Thyroid gland (tissue), 4 donors: ENCODE data around the gene CASP14. TPM values are rescaled to one million over a fixed set of nuclear protein-coding genes. Genes with fewer than 3 reads are reported as not detected.
"Not testable (repeated sequence)": the region's sequence is repeated elsewhere in the genome, so short reads cannot be mapped to it uniquely, and the experiment has no call there.

Experiments
- DNase-seq, 2 donors: peaks; one replicate each; pipeline ENCODE4 v3.0.0-alpha.2; 2019
- H3K27ac ChIP-seq, 3 donors: fragments of 200-600 bp; sonication (generic); 1 replicate in 2 of 3; 2 replicates in 1 of 3; pipeline ENCODE4 v1.5.1; 2016 to 2019; ENCODE audit warnings: mild to moderate bottlenecking in 1 of 3, moderate library complexity in 1 of 3
- H3K27me3 ChIP-seq: fragments of 200-600 bp; sonication (generic); one replicate; pipeline ENCODE4 v1.5.1; 2019
- H3K36me3 ChIP-seq, 2 donors: fragments of 200-600 bp; sonication (generic); one replicate each; pipeline ENCODE4 v1.5.1; 2016 to 2019
- H3K4me1 ChIP-seq, 2 donors: fragments of 200-600 bp; sonication (generic); one replicate each; pipeline ENCODE4 v1.5.1; 2017 to 2019
- H3K4me3 ChIP-seq, 3 donors: fragments of 200-600 bp; sonication (generic); replicated peaks in 1 of 3; 1 replicate in 2 of 3; 2 replicates in 1 of 3; pipeline ENCODE4 v1.5.1; 2016; ENCODE audit warnings: mild to moderate bottlenecking in 1 of 3
- H3K9me3 ChIP-seq: fragments of 200-600 bp; sonication (generic); one replicate; pipeline ENCODE4 v1.5.1; 2017
- CTCF ChIP-seq, 6 experiments: fragments of 200-600 bp in 3 of 6; fragments of 450-650 bp in 3 of 6; sonication (generic) in 3 of 6; IDR thresholded peaks; one replicate each; pipeline ENCODE4 v1.5.1; 2016 to 2019; ENCODE audit warnings: antibody characterized with exemption in 6 of 6, mild to moderate bottlenecking in 2 of 6, inconsistent platforms in 1 of 6, moderate library complexity in 1 of 6
- POLR2A ChIP-seq, 2 donors: fragments of 450-650 bp; IDR thresholded peaks; one replicate each; pipeline ENCODE4 v1.6.1; 2017; ENCODE audit warnings: antibody characterized with exemption in 2 of 2, mild to moderate bottlenecking in 2 of 2, moderate library complexity in 1 of 2
- WGBS, 2 donors: methylation state at CpG; one replicate each; pipeline ENCODE4 v1.1.5; 2017; 5-methylcytosine and 5-hydroxymethylcytosine counted together
- intact Hi-C: fragments of 100-400 bp; cut with DNase I; formaldehyde crosslinking; loops from one replicate; pipeline ENCODE4 v1.15.1; 2023
- total RNA-seq, 4 donors: library from RNA; depleted of rRNA; stranded (reverse); fragments of >200 nt; gene quantifications; one replicate each; pipeline ENCODE4 v1.2.3, GENCODE V29; 2016

The CASP14 gene
- total RNA-seq, 4 donors from 2014 or later: not detected

DNA sequence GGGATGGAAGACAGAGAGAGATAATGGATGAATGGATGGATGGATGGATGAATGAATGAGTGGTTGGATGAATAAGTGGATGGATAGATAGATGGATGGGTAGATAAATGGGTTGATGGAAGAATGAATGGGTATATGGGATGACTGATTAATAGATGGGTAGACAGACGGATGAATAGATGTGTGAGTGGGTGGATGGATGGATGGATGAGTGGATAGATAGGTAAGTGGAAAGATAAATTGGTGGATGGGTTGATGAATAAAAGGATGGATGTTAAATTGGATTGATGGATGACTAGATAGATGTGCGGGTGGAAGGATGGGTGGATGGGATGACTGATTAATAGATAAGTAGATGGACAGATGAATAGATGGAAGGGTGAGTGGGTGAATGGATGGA lies 1.4 kb downstream of the CASP14 start:
- intact Hi-C loops: no loop called here
- no peaks in the 10 kb centered on the region for H3K9me3 ChIP-seq
- no peak for DNase-seq
- TF ChIP-seq CTCF (IDR thresholded peaks at IDR 0.05): no peak
- no peak for TF ChIP-seq POLR2A (IDR thresholded peaks at IDR 0.05)
- H3K27me3 ChIP-seq: no peaks in the 10 kb centered on the region
- H3K4me3 ChIP-seq: no peak overlapping the region
- no peaks in the 10 kb centered on the region for H3K4me1 ChIP-seq
- no peak overlapping the region for H3K27ac ChIP-seq
- 84 to 87% methylated on average over 2 of the region's 2 CpGs for WGBS, 2 donors
- H3K36me3 ChIP-seq: no peaks in the 10 kb centered on the region

DNA sequence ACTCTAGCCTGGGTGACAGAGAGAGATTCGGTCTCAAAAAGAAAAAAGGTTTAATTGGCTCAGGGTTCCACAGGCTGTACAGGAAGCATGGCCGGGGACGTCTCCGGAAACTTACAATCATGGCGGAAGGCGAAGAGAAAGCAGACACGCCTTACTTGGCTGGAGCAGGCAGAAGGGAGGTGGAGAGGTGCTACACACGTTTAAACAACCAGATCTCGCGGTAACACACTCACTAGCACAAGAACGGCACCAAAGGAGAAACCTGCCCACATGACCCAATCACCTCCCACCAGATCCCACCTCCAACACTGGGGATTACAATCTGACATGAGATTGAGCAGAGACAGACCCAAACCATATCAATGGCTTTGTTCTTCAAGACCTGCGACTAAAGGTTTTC lies 12.8 kb downstream of the CASP14 start:
- no peaks in the 10 kb centered on the region for H3K9me3 ChIP-seq
- no peak overlapping the region for H3K4me3 ChIP-seq
- no peaks in the 10 kb centered on the region for H3K27me3 ChIP-seq
- 82 to 88% methylated on average over 12 of the region's 12 CpGs for WGBS, 2 donors
- H3K27ac ChIP-seq: no peak overlapping the region
- no peaks in the 10 kb centered on the region for H3K36me3 ChIP-seq
- intact Hi-C loops: no loop called here
- TF ChIP-seq POLR2A (IDR thresholded peaks at IDR 0.05): no peak
- H3K4me1 ChIP-seq: no peaks in the 10 kb centered on the region
- DNase-seq: no peak

- DNase-seq, H3K4me3 ChIP-seq, H3K9me3 ChIP-seq, H3K27me3 ChIP-seq, H3K4me1 ChIP-seq, H3K27ac ChIP-seq, H3K36me3 ChIP-seq, intact Hi-C loops: not testable (repeated sequence)
- 49 to 83% methylated on average over 4 of the region's 4 CpGs for WGBS, 2 donors
These were observed 21.1 kb downstream of the CASP14 start for GRCh38 chr19:15070386-15070785.

- intact Hi-C loops: no loop called here
These were observed 23.8 kb downstream of the CASP14 start for GRCh38 chr19:15072930-15073647.

DNA sequence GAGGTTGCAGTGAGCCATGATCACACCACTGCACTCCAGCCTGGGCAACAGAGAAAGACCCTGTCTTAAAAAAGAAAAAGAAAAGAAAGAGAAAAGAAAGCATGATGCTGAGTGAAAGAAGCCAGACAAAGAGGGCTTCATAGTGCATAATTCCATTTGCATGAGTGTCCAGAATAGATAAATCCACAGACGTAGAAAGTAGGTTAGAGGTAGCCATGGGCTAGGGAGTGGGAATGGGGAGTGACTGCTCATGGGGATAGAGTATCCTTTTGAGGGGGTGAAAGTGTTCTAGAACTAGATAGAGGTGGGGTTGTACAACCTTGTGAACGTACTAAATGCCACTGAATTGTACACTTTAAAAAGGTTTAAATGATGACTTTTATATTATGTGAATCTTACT lies 25.1 kb downstream of the CASP14 start:
- intact Hi-C loops: no loop called here
- TF ChIP-seq POLR2A (IDR thresholded peaks at IDR 0.05): no peak
- no peak for TF ChIP-seq CTCF (IDR thresholded peaks at IDR 0.05)
- no peaks in the 10 kb centered on the region for H3K36me3 ChIP-seq
- WGBS, 2 donors: 49 to 56% methylated on average over 2 of the region's 2 CpGs
- no peaks in the 10 kb centered on the region for H3K9me3 ChIP-seq
- no peak overlapping the region for H3K27ac ChIP-seq
- H3K27me3 ChIP-seq: no peaks in the 10 kb centered on the region
- DNase-seq: no peak
- no peaks in the 10 kb centered on the region for H3K4me1 ChIP-seq
- no peak overlapping the region for H3K4me3 ChIP-seq

More at GRCh38 chr19:15072930-15073647, 23.8 kb downstream of the CASP14 start:
- no peak for DNase-seq
- no peaks in the 10 kb centered on the region for H3K27me3 ChIP-seq
- H3K36me3 ChIP-seq: no peaks in the 10 kb centered on the region
- no peaks in the 10 kb centered on the region for H3K9me3 ChIP-seq
- no peak for TF ChIP-seq CTCF (IDR thresholded peaks at IDR 0.05)
- no peak for TF ChIP-seq POLR2A (IDR thresholded peaks at IDR 0.05)
- no peak overlapping the region for H3K4me3 ChIP-seq
- WGBS, 2 donors: 72 to 74% methylated on average over 23 of the region's 23 CpGs
- no peak overlapping the region for H3K27ac ChIP-seq
- H3K4me1 ChIP-seq: no peaks in the 10 kb centered on the region

GRCh38 chr19:15075806-15076205 lies 26.5 kb downstream of the CASP14 start:
- H3K4me3 ChIP-seq: no peak overlapping the region
- no peak for TF ChIP-seq CTCF (IDR thresholded peaks at IDR 0.05)
- TF ChIP-seq POLR2A (IDR thresholded peaks at IDR 0.05): no peak
- H3K4me1 ChIP-seq: no peaks in the 10 kb centered on the region
- H3K27me3 ChIP-seq: no peaks in the 10 kb centered on the region
- H3K36me3 ChIP-seq: no peaks in the 10 kb centered on the region
- DNase-seq: no peak
- H3K27ac ChIP-seq: no peak overlapping the region
- no peaks in the 10 kb centered on the region for H3K9me3 ChIP-seq
- 79 to 89% methylated on average over 4 of the region's 4 CpGs for WGBS, 2 donors
- intact Hi-C loops: no loop called here

- H3K27ac ChIP-seq, H3K4me3 ChIP-seq, DNase-seq, H3K4me1 ChIP-seq, H3K9me3 ChIP-seq, H3K27me3 ChIP-seq, intact Hi-C loops, H3K36me3 ChIP-seq: not testable (repeated sequence)
- WGBS, 2 donors: 60 to 61% methylated on average over 4 of the region's 4 CpGs
These were observed 30.7 kb downstream of the CASP14 start for GRCh38 chr19:15080002-15080401.
